Pulmonary artery endothelial cell (primary cell): ENCODE results near the gene TBX5. TPM values are rescaled to one million over a fixed set of nuclear protein-coding genes. Genes with fewer than 3 reads are reported as not detected.
"Not testable (repeated sequence)": the region's sequence is repeated elsewhere in the genome, so short reads cannot be mapped to it uniquely, and the experiment has no call there.

Source experiments
- DNase-seq: peaks from one replicate; pipeline ENCODE4 v3.0.0-alpha.2; 2011; ENCODE audit warnings: low read depth, low spot score
- total RNA-seq: library from RNA; depleted of rRNA; stranded (reverse); fragments of >200 nt; gene quantifications from 2 replicates; pipeline ENCODE4 v1.2.3, GENCODE V29; 2014

Gene TBX5
- total RNA-seq, 1 donor from 2014 or later = not detected

DNA sequence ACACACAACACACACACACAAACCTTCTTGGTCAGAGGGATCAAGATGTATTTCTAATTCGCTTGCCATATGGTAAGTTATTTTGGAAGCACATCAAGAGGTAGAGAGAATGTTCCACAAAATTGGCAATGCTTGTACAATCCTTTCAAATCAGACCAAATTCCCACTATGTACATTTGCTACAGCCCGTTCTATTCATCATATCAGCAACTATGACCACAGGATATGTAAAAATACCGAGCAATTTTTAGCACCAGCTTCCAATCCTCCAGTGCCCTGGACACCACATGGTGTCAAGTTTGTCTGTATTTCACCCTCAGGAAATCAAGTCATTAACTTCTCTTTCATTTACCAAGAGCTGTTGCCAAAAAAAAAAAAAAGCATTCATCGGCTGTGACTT, 21.2 kb downstream of the TBX5 start:
- no peak for DNase-seq

DNA sequence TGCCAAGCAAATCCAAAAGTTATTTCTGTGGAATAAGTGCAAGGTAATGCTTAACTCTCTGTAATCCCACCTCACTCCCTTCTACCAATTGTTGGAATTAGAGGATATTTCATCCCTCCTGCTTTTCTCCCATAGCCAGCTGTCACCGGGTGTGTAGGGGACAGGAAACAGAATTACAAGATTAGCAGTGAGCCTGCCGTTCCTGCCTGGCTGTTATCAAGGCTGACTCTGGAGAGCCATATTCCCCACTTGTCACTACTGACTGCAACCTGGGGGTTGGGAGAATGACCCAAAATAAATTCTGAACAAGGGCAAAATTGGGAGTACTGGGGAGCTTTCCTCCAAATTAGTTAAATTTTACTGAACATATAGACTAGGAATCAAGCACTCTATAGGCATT, 24.8 kb downstream of the TBX5 start:
- no peak for DNase-seq

DNA sequence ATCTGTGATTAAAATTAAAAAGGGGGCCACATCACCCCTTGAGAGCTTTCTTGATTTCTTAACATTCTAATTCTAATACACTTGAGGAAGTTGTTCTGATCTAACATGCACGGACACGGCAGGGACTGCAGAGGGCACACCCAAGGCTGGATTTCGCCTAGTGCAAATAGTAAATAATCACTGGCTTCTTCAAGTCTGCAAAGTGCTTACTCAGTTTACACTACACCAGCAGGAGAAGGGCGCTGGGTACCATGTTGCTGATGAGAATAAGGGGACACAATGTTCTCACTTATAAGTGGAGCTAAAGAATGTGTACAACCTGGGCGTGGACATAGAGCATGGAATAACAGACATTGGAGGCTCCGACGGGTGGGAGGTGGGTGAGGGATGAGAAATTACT, 34.2 kb downstream of the TBX5 start:
- no peak for DNase-seq

DNA sequence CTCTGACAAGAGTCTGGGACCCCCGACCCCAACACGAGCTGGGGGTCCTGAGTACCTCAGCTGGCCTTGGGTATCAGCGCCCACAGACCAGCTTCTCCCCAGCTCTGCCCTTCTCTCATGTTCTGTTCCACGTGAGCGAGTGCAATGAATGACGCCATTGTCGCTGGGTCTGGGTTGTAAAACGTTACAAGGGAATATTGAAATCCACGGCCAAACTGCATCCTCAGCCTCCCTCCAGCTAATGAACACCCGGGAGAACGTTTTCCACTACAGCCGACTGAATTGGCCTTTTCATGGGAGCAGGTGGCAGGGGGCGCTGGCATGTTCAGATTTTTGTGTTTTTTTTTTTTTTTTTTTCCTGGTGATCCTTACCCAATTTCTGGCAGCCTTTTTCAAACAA, 34.7 kb downstream of the TBX5 start:
- DNase-seq = no peak

DNA sequence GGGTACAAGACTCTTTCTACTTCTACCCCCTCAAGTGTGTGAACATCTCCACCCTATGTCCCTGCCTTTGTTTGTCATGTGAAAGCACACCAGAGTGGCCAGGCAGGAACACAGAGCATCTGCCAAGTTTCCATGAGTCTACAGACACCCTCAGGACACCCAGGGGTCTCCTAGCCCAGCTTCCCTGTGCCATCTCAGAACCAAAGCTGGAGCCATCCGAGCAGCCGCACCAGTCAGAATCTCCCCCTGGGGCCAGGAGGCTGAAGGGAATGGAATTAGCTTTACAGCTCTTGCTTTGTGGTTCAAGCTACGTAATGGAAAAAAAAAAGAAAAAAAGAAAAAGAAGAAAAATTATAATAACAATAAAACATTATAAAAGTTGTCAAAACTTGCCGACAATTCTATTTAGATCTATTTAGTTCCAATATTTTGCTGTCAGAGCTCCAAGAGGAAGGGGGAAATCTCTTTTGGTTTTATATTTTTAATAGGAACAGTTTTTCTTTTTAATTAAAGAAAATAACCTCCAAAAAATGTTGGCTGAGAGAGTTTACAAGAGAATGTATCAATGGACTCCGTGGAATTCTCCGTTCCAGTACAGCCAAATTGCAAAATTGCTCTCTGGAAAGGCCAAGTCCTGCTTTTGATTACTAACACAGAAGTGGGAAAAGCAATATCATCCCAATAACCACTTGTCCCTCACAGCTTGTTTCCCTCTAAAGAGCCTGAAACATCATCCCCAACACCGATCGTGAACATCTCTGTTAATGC, 37.1 kb downstream of the TBX5 start:
- DNase-seq = no peak

DNA sequence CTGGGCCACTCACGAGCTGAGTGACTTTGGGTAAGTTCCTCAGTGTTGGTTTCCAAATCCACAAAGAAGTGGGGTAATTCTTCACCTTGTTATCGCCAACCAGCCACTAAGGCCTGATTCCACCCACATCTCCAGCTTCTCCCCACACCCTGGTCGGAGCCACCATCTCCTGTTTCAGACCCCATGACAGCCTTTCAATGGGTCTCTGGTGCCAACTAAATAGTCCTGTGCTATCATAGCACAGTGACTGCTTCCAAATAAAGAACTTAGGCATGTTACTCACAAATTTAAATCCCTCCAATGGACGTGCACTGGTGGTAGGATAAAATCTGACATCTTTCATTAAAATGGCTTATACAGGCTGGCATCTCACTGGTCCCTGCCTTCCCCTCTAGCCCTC, 44.0 kb downstream of the TBX5 start:
- DNase-seq = no peak

DNA sequence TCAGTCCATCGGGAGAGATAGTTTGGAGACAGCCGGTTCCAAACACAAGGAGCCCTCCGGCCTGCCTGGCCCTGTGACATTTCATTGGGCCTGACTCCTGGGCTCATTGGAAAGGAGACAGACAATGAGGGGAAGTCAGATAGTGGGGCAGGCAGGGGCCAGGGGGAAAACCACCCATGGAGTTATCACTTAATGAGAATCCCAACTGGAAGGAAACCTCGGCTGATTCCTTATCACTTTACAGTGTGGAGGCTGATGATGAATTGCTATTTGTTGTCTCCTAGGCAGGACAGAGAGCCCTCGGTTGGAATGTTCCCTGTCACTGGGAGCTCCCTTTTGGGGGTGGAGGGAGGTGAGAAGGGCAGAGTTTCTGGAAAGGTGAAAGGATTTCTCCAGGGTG, 44.4 kb downstream of the TBX5 start:
- DNase-seq = no peak

DNA sequence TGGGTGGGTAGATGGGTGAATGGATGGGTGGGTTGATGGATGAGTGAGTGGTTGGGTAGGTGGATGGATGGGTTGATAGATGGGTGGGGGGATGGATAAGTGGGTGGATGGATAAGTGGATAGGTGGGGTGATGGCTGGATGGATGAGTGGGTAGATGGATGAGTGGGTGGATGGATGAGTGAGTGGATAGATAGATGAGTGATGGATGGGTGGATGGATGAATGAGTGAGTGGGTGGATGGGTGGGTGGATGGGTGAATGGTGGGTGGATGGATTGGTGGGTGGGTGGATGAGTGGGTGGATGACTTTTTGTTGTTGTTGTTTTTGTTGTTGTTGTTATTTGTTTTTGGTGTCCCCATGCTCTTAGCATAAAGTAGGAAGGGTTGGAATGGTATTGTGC, 45.5 kb downstream of the TBX5 start:
- DNase-seq = no peak

DNA sequence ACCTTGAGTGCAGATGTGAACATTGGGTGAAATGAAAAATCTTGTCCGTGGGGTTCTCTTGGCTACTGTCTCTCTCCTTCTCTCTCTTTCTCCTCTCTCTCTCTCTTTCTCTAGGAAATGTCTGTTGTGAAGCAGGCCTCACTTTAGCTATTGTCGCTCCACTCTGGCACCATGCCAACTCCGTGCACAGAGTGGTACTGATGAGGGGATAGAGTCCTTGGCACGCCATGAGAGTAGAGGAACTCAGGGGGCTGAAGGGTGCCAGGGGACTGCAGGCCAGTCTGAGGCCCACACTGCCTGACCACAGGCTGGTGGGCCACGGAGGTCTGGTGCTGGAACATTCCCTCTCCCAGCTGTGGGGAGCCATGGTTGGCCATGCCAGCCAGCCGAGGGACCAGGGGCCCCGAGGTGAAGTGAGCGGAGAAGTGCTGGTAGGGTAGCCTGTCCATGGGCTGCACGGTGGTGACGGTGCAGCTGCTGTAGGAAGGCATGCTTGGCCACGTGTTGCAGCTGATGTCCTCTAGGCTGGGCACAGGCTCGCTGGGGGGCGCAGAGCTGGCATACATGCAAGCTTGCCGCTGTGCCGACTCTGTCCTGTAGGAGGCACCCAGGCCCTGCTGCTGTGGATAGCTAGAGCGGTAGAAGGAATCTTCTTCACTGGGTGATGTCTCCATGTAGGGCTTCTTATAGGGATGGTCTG, 50.4 kb downstream of the TBX5 start:
- DNase-seq = no peak

DNA sequence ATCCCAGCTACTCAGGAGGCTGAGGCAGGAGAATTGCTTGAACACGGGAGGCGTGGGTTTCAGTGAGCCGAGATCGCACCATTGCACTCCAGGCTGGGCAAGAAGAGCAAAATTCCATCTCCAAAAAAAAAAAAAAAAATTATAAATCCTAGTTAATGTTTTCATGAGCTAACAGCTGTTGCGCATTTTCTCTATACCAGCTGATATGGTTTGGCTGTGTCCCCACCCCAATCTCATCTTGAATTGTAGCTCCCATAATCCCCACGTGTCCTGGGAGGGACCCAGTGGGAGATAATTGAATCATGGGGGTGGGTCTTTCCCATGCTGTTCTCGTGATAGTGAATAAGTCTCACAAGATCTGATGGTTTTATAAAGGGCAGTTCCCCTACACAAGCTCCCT, 56.7 kb downstream of the TBX5 start:
- DNase-seq = not testable (repeated sequence)

DNA sequence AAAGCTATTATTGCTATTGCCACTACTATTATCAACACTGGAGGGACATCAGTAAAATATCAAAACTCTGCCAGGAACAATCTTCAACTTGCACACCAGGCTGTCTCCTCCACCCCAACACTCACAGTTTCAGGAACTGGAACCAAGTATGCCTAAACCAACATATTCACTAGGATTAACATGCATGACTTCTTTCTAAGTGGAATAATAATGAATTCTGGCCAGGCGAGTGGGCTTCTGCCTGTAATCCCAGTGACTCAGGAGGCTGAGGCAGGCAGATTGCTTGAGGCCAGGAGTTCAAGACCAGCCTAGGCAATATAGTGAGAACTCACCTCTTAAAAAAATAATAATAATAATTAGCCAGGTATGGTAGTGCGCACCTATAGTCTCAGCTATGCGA, 58.1 kb downstream of the TBX5 start:
- DNase-seq = no peak

DNA sequence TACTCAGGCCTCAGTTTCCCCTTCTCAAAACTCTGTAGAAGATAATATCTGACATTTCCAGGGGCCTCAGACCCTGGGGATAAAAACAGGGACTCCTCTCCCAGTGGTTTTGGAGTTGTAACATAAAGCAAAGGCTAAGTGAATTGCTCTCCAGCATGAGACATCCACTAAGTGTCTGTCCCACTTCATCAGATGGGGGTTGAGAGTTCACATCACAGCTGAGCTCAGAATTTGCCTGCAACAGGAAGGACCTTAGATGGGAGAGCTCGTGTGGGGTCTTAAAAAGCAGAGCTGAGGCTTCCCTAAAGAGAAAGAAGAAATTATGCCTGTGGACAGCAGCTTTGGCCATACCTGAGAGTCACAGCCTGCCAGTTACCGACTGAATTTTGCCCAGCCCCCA, 61.1 kb downstream of the TBX5 start:
- no peak for DNase-seq

DNA sequence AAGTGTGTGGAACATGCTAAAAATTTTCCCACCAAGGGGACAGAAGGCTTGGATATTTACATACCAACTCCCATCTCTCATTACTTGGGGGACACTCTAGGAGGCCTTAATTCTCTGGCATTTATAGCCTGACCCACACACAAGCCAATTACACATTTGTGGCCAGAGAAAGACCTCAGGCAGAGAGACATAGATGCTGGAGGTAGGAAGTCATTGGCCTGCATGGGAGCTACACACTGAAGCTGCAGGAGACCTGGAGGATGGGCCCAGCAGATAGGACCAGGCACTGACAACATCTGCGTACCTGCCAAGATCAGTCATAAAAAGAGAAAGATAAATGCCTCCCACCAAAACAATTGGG, 61.7 kb downstream of the TBX5 start:
- DNase-seq = no peak

DNA sequence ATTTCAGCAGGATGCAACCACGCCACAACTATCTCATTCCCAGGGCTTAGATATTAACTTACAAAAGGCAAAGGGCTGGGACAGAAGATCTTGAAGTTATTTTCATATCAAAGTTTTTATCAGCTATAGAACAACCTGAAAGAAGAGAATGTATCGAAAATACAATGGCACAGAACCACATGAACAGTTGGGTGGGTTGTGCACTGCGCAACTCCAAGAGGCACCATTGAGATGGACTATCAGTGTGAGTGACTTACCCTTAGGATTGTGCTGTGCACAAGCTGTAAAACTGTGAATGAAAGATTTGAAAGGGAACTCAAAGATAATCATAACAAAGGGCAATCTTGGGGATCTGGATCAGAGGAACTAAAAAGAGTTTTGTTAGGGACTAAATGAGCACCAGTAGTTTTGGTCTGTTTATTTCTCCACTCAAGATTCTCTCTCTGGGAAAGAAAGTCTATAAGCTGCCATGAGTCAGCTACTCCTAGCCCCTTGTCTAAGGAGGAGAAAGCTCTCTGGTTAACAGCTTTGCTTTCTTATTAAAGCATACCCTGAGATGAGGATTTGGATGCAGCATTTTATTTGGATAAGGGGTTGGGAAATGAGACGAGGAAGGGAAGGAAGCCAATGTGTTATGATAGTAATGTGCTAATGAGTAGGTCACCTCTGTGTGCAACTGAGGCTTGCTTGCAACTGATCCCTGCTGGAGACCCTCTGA, 62.2 kb downstream of the TBX5 start:
- no peak for DNase-seq

DNA sequence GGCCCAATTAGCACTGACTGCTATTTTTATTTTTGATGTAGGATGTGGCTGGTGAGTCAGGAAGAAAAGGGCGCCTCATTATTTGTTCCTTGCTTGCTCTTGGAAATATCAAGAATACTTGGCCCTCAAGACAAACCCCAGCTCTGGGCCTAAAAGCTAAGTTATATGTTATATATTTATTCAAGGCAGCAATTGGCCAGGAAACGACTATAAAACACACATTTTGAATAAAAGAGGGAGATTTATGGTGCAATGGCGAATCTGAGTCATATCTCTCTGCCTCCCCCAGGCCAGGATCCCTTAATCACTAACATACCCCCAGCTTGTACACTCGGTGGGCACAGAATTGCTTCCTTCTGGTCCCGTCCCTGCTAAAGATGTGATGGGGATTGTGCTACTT, 63.3 kb downstream of the TBX5 start:
- DNase-seq = no peak

DNA sequence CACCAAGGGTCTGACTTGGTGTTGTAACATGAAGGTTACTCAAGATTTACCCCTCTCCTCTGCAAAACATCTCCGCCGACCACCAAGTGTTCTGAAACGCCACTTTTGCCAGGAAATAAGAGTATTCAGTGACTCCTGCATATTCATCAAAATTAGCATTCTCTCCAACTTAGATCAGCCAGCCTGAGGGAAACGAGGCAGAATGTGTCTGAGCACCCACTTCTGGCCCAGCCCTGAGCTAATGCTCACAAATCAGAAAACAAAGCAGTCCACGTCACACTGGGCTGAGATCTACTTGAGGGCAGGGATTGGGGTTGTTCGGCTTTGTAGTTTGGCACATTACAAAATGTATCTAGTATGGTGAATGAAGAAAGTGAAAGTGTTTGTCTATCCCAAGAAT, 64.3 kb downstream of the TBX5 start:
- no peak for DNase-seq

DNA sequence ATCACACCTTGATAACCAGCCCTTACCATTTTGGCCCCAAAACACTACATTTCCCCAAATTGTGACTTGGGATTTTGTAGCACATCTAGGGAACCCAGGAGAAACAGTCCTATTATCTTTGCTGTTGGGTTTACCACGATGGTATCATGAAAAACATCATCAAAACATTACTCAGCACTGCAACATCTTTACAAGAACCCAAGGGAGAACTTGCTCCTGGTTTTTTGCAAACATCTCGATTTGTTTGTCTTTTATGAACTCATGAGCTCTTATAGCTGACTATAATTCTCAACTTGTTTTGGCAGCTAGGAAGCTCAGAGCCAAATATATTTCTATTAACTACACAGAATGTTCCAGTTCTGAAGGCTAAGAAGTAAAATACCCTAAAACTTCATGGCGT, 65.7 kb downstream of the TBX5 start:
- DNase-seq = no peak

DNA sequence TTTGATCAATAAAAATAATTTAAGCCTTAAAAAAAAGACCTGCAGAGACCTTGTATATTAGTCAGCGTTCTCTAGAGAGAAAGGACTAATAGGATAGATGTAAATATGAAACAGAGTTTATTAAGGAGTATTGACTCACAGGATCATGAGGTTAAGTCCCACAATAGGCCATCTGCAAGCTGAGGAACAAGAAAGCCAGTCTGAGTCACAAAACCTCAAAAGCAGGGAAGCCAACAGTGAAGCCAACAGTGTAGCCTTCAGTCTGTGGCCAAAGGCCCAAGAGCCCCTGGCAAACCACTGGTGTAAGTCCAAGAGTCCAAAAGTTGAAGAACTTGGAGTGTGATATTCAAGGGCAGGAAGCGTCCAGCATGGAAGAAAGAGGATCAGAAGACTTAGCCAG, 66.3 kb downstream of the TBX5 start:
- DNase-seq = no peak

DNA sequence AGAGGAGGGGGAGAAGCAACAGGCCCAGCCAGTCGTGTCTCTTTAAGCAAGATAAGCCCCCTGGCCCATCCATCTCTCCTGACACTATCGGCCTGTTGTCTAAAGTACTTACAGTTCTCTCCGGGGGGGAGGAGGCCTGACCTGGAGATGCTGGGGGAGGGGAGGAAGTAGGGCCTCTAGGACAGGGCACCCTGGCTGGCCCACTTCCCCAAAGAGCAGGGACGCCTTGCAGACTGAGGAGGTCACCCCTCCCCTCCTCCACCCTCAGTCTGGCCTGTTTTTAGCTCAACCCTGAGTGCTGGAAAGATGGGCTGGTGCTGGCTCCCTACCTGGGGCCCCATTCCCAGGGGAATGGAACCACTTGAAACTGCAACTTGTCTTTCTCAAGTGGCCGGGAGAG, 70.3 kb downstream of the TBX5 start:
- DNase-seq = no peak

DNA sequence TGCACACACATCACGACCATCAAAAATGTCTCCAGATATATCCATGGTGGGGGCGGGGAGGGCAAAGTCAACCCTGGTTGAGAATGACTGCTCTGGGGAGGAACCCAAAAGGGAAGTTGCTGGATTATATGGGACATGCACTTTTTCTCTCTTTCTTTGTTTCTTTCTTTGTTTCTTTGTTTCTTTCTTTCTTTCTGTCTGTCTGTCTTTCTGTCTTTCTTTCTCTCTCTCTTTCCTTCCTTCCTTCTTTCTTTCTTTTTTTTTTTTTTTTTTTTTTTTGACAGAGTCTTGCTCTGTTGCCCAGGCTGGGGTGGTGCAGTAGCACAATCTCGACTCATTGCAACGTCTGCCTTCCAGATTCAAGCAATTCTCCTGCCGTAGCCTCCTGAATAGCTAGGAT, 71.5 kb downstream of the TBX5 start:
- no peak for DNase-seq

DNA sequence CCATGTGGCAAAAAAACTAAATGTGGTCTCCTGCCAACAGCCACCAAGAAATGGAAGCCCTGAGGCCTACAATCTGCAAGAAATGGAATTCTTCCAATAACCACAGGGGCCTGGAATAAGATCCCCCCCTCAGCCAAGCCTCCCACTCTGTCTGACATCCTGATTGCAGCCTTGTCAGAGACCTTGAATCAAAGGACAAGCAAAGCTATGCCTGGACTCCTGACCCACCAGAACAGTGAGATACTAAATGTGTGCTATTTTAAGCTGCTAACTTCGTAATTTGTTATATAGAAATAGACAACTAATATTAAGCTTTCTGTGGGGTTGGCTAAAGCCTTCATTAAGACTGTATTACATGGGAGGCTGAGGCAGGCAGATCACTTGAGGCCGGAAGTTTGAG, 77.7 kb downstream of the TBX5 start:
- DNase-seq = no peak

DNA sequence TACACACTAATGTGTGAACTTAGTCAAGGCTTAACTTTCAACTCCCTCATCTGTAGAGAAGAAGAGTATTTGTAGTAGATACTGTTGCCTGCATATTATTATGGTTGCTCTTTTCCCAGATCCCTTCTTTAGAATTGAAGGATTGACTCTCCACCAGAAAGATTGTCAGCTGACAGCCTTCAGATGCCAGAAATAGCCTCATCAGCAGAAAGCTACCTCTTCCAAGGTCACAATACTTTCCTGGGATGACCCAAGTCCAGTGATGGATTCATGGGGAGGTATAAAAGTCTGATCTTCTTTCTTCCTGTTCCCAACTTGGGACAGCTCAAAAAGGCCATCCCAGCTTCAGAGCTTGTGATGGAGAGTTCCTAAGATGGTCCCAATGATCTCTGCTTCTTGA, 78.2 kb downstream of the TBX5 start:
- no peak for DNase-seq

DNA sequence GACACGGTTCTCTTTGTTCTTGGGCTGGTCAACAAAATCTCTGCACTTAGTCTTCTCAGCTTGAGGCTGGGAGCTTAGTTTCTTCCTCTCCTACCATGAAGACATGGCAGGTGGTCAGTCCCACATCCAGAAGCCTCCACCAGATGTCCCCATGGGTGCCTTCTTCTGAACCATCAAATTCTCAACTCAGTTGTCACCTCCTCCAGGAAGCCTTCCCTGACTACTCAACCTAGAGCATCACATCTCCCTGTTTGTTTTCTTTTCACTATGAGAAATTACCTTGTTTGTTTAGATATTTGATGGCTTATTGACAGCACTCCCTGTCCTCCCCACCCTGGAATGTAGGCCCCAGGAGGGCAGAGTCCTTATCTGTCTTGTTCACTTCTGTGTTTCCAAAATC, 84.4 kb downstream of the TBX5 start:
- no peak for DNase-seq
